Measurements from ENCODE around the gene SPRY4. TPM values are rescaled to one million over a fixed set of nuclear protein-coding genes. Genes with fewer than 3 reads are reported as not detected.
A peak's percentile ranks its signal among the peaks of the same experiment; 100 is the strongest.

SPRY4 gene
- total and polyA plus RNA-seq, 3 experiments from 2014 or later: 1.1 to 1.4 TPM; not detected in 1

DNA sequence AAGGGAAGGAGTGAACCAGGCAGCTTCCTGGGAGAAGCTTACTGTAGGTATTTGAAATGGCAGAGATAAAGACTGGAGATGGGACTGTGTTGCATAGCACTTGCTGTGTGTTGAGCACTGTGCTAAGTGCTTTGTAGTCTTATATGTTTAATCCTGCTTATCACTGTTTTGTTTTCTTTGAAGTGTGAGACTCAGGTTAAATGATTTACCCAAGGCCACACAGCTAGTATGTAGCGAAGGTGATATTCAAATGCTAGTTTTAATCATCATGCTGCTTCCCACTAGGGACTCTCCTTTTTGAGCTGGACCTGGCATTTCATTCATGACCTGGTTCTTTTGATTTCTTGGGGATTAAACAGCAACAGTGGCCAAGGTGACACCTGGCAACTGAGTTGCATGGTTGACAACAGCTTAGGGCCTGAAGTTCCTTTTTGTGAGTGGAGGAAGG lies 35.3 kb upstream of the SPRY4 start:
- no peaks in the 10 kb centered on the region for H3K36me3 ChIP-seq (ENCODE audit: insufficient read depth, low read length)
- peaks cover 39% of the 10 kb centered on the region for H3K4me1 ChIP-seq (ENCODE audit: insufficient read depth, low read length)
- Mint-ChIP-seq H3K36me3 (no peaks in the 10 kb centered on the region), H3K9me3 (no peaks in the 10 kb centered on the region), H3K27ac (peak overlapping the region in 1 of 8 donors; percentile 81), H3K4me1 (peaks cover 33 to 48% (median 42%) of the 10 kb centered on the region in 3 donors), H3K4me3 (no peak overlapping the region), H3K27me3 (peaks cover 0 to 3% of the 10 kb centered on the region in 2 donors)
- H3K27ac ChIP-seq (ENCODE audit: low read depth, low read length): no peak overlapping the region
- H3K9me3 ChIP-seq (ENCODE audit: low read length): no peaks in the 10 kb centered on the region
- CTCF ChIA-PET: interaction anchor here (0.8 kb wide), 1 partner anchor 11 kb away, joined by 3 read pairs; no protein-coding TSS in a partner anchor
- H3K27me3 ChIP-seq (ENCODE audit: insufficient read depth, low read length, poor library complexity, severe bottlenecking): no peaks in the 10 kb centered on the region
- no peak overlapping the region for H3K4me3 ChIP-seq (ENCODE audit: low read length)
- no peak for DNase-seq
- POLR2A ChIA-PET: no interaction called here

DNA sequence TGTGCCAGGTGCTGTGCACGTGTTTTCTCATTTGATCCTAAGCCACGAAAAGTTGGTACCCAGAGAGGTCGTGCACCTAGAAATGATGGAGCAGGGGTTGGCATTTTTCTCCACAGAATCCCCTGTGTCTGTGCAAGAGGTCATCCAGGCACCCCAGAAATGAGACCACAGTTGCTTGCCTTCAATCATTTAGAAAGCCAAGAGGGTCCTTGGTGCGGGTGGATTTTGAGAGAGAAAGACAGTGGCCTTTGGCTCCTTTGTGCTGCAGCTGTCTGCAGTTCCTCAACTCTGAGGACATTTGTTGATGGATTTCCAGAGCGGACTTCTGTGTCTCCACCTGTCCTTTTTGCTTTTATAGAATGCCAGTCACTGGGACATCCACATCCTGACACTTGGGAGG lies 33.8 kb upstream of the SPRY4 start:
- POLR2A ChIA-PET: no interaction called here
- Mint-ChIP-seq H3K4me3 (peak overlapping the region in 1 of 7 donors; percentile 80), H3K27ac (peak overlapping the region in 2 of 8 donors; percentile 49 to 87), H3K9me3 (no peaks in the 10 kb centered on the region), H3K4me1 (peaks cover 39 to 55% (median 50%) of the 10 kb centered on the region in 3 donors), H3K27me3 (peaks cover 0 to 3% of the 10 kb centered on the region in 2 donors), H3K36me3 (no peaks in the 10 kb centered on the region)
- no peaks in the 10 kb centered on the region for H3K36me3 ChIP-seq (ENCODE audit: insufficient read depth, low read length)
- CTCF ChIA-PET: no interaction called here
- no peaks in the 10 kb centered on the region for H3K9me3 ChIP-seq (ENCODE audit: low read length)
- no peaks in the 10 kb centered on the region for H3K27me3 ChIP-seq (ENCODE audit: insufficient read depth, low read length, poor library complexity, severe bottlenecking)
- no peak overlapping the region for H3K4me3 ChIP-seq (ENCODE audit: low read length)
- no peak for DNase-seq
- H3K27ac ChIP-seq (ENCODE audit: low read depth, low read length): no peak overlapping the region
- H3K4me1 ChIP-seq (ENCODE audit: insufficient read depth, low read length): peaks cover 39% of the 10 kb centered on the region

DNA sequence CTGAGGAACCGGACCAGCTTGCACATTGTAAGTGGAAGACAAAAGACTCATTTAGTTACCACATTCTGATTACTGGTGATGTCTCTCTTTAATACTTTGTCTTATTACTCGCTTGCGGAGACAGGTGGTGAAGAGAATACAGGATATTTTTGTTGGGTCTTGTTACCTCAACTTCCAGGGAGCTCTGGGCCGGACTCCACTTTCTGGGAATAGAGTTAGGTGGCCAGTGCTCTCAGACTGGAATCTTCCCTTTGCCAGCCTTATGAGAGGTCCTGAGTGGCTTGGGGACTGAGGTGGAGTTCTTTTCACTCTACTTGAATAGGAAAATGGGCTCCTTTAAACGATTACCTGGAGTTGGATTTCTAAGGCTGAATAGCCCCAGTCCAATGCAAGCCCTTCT lies 33.3 kb upstream of the SPRY4 start:
- Histone ChIP-seq H3K4me1 (ENCODE audit: insufficient read depth, low read length) (peaks cover 39% of the 10 kb centered on the region), H3K4me3 (ENCODE audit: low read length) (peak overlapping the region; percentile 81), H3K9me3 (ENCODE audit: low read length) (no peaks in the 10 kb centered on the region), H3K27ac (ENCODE audit: low read depth, low read length) (no peak overlapping the region), H3K36me3 (ENCODE audit: insufficient read depth, low read length) (no peaks in the 10 kb centered on the region), H3K27me3 (ENCODE audit: insufficient read depth, low read length, poor library complexity, severe bottlenecking) (no peaks in the 10 kb centered on the region)
- Mint-ChIP-seq H3K27ac (peak overlapping the region in 7 of 8 donors; percentile 1 to 91 (median 74)), H3K36me3 (no peaks in the 10 kb centered on the region), H3K27me3 (peaks cover 0 to 3% of the 10 kb centered on the region in 2 donors), H3K4me1 (peaks cover 42 to 57% (median 50%) of the 10 kb centered on the region in 3 donors), H3K4me3 (peak overlapping the region; percentile 79 to 97 (median 85)), H3K9me3 (no peaks in the 10 kb centered on the region)
- POLR2A ChIA-PET: interaction anchor here (0.9 kb wide), 1 partner anchor 33 kb away, joined by 3 read pairs; the partner anchor contains the start of gene SPRY4
- CTCF ChIA-PET: interaction anchor here (0.7 kb wide), 1 partner anchor 10 kb away, joined by 3 read pairs; no protein-coding TSS in a partner anchor
- DNase-seq: no peak

DNA sequence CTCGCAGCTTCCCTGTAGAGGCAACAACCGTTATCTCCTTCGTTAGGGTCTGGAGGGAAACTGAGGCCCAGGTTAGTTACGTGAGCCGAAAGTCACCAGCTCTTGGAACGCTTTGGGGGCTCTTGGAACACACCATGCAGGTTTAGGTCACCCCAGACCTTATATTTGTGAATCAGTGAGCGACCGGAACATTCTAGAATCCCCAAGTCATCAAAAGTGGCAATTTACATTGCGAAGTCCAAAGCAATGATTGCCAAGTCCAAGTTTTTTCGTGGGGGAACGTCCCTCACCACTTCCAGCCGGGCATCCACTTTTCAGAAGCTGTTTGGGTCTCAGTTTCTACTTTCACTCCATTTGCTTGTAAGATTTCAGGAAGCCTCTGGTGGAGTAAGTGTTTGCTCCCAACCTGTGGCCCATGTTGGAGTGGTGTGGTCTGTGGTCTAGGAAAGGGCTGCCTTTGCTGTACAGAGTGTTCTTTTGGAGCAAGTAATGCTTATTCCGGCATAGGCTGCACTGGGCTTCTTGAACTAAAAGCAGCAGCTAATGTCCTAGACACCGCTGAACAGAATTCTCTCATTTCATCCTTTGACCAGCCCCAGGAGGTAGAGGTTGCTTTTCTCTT lies 32.8 kb upstream of the SPRY4 start:
- POLR2A ChIA-PET: interaction anchor here (0.9 to 1.2 kb wide), 2 partner anchors 33 to 75 kb away, joined by 3 to 4 read pairs; partner anchors contain the start of gene SPRY4
- Mint-ChIP-seq H3K27me3 (peaks cover 0 to 3% of the 10 kb centered on the region in 2 donors), H3K4me1 (peaks cover 39 to 59% (median 50%) of the 10 kb centered on the region in 3 donors), H3K36me3 (no peaks in the 10 kb centered on the region), H3K4me3 (peak overlapping the region; percentile 79 to 97 (median 85)), H3K9me3 (no peaks in the 10 kb centered on the region), H3K27ac (peak overlapping the region; percentile 49 to 91 (median 76))
- peak overlapping the region; percentile 81 for H3K4me3 ChIP-seq (ENCODE audit: low read length)
- no peaks in the 10 kb centered on the region for H3K27me3 ChIP-seq (ENCODE audit: insufficient read depth, low read length, poor library complexity, severe bottlenecking)
- H3K36me3 ChIP-seq (ENCODE audit: insufficient read depth, low read length): no peaks in the 10 kb centered on the region
- DNase-seq: peak in 1 of 5 donors; percentile 18
- CTCF ChIA-PET: interaction anchor here (0.7 to 1.2 kb wide), 3 partner anchors 10 to 388 kb away, joined by 3 to 4 read pairs (median 3); partner anchors contain the start of gene RNF14
- H3K27ac ChIP-seq (ENCODE audit: low read depth, low read length): peak overlapping the region; percentile 58
- peaks cover 39% of the 10 kb centered on the region for H3K4me1 ChIP-seq (ENCODE audit: insufficient read depth, low read length)
- no peaks in the 10 kb centered on the region for H3K9me3 ChIP-seq (ENCODE audit: low read length)

DNA sequence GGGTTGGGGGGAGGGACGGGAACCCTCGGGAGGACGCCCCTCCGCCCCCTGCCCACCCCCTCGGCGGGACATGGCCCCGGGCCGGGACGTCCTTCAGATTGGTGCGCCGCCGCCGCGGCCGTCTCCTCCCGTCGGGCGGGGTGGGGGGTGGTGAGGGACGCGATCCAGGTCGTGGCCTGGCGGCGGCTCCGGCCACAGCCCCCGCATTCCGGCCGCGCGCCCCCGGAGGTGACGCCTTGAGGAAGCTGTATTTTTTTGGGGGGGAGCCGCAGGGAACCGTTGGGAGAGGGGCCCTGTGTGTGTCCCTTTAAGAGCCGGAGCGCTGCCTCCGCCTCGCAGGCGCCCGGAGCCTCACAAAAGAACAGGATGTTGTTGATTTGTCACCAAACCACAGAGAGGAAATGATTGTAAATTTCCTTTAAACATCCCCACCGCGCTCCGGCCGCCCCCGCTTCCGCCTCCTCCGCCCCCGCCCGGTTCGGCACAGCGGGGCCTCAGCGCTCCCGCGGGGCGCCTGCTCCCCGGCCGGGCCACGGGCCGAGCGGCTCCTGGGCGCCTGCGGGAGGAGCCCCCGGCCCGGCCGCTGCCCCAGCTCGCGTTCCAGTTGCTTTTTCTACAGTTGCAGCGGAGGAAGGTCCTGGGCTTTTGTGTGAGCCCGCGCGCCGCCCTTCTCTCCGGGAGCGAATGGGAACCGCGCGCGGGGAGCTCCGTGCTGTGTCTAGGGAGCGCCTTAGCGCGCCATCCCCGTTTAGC lies 32.1 kb upstream of the SPRY4 start:
- CTCF ChIA-PET: interaction anchor here (1.0 to 1.2 kb wide), 3 partner anchors 76 to 388 kb away, joined by 3 to 4 read pairs (median 3); partner anchors contain the start of gene RNF14
- no peaks in the 10 kb centered on the region for H3K9me3 Mint-ChIP-seq
- H3K36me3 ChIP-seq (ENCODE audit: insufficient read depth, low read length): no peaks in the 10 kb centered on the region
- peak overlapping the region; percentile 79 to 98 (median 90) for H3K27ac Mint-ChIP-seq
- no peaks in the 10 kb centered on the region for H3K36me3 Mint-ChIP-seq
- H3K4me3 ChIP-seq (ENCODE audit: low read length): peak overlapping the region; percentile 81
- H3K27me3 ChIP-seq (ENCODE audit: insufficient read depth, low read length, poor library complexity, severe bottlenecking): no peaks in the 10 kb centered on the region
- peaks cover 39% of the 10 kb centered on the region for H3K4me1 ChIP-seq (ENCODE audit: insufficient read depth, low read length)
- peaks cover 0 to 3% of the 10 kb centered on the region in 2 donors for H3K27me3 Mint-ChIP-seq
- DNase-seq: peak; percentile 80 to 91 (median 89)
- POLR2A ChIA-PET: interaction anchor here (0.5 to 1.2 kb wide), 5 partner anchors 17 to 169 kb away, joined by 3 to 10 read pairs (median 4); partner anchors contain the start of gene SPRY4
- H3K27ac ChIP-seq (ENCODE audit: low read depth, low read length): peak overlapping the region; percentile 60
- no peaks in the 10 kb centered on the region for H3K9me3 ChIP-seq (ENCODE audit: low read length)
- peak overlapping the region; percentile 85 to 97 (median 88) for H3K4me3 Mint-ChIP-seq
- peaks cover 39 to 59% (median 50%) of the 10 kb centered on the region in 3 donors for H3K4me1 Mint-ChIP-seq

DNA sequence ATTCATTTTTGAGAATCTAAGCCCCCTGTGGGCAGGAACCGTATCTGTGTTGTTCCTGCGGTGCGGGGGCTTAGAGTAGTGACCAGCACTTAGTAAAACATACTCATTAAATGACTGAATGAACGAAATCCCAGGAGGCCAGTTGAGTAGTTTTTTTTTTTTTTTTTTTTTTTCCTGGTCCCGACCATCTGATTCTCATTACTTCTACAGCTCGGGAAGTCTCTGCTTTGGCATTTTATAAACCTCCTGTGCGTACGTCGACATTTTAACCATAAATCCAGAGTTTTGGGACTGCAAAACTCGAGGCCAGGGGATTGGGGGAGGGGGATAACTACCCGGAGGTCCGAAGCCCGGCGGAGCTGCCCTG lies 31.5 kb upstream of the SPRY4 start:
- Histone ChIP-seq H3K9me3 (ENCODE audit: low read length) (no peaks in the 10 kb centered on the region), H3K27me3 (ENCODE audit: insufficient read depth, low read length, poor library complexity, severe bottlenecking) (no peaks in the 10 kb centered on the region), H3K4me1 (ENCODE audit: insufficient read depth, low read length) (peaks cover 39% of the 10 kb centered on the region), H3K27ac (ENCODE audit: low read depth, low read length) (peak overlapping the region; percentile 60), H3K4me3 (ENCODE audit: low read length) (peak overlapping the region; percentile 38), H3K36me3 (ENCODE audit: insufficient read depth, low read length) (no peaks in the 10 kb centered on the region)
- Mint-ChIP-seq H3K4me1 (peaks cover 39 to 59% (median 50%) of the 10 kb centered on the region in 3 donors), H3K27me3 (peaks cover 0 to 3% of the 10 kb centered on the region in 2 donors), H3K36me3 (no peaks in the 10 kb centered on the region), H3K27ac (peak overlapping the region; percentile 50 to 93 (median 89)), H3K4me3 (peak overlapping the region; percentile 80 to 93 (median 89)), H3K9me3 (no peaks in the 10 kb centered on the region)
- DNase-seq: no peak
- ChIA-PET POLR2A (interaction anchor here (0.5 to 1.0 kb wide), 3 partner anchors 17 to 169 kb away, joined by 3 to 10 read pairs (median 8); no protein-coding TSS in a partner anchor), CTCF (interaction anchor here (1.0 to 1.2 kb wide), 2 partner anchors 127 to 387 kb away, joined by 3 to 4 read pairs; partner anchors contain the start of gene RNF14)

DNA sequence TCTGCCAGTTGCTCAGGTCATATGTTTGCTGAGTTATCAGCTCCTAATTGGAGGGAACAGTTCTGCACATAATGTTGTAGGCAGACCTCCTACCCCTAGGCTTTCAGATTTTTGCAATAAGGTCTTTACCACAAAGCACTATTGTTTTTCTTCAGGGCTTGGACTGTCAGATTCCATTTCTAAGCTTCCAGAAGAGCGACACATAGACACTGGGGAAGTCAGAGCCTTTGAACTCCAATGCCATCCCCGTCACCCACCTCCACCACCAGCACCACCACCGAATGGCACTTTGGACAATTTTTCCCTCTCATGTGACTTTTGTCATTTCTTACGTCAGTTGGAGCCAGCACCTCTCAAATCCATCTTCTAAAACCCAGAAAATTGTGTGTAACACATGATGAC lies 28.3 kb upstream of the SPRY4 start:
- peaks cover 19% of the 10 kb centered on the region for H3K4me1 ChIP-seq (ENCODE audit: insufficient read depth, low read length)
- H3K4me3 ChIP-seq (ENCODE audit: low read length): no peak overlapping the region
- H3K4me3 Mint-ChIP-seq: peak overlapping the region in 1 of 7 donors; percentile 69
- H3K4me1 Mint-ChIP-seq: peaks cover 26 to 31% (median 26%) of the 10 kb centered on the region in 3 donors
- no peaks in the 10 kb centered on the region for H3K36me3 Mint-ChIP-seq
- no peak overlapping the region for H3K27ac ChIP-seq (ENCODE audit: low read depth, low read length)
- H3K9me3 Mint-ChIP-seq: no peaks in the 10 kb centered on the region
- no peaks in the 10 kb centered on the region for H3K27me3 ChIP-seq (ENCODE audit: insufficient read depth, low read length, poor library complexity, severe bottlenecking)
- H3K36me3 ChIP-seq (ENCODE audit: insufficient read depth, low read length): no peaks in the 10 kb centered on the region
- CTCF ChIA-PET: interaction anchor here (1.1 kb wide), 1 partner anchor 25 kb away, joined by 3 read pairs; no protein-coding TSS in a partner anchor
- no peak overlapping the region for H3K27ac Mint-ChIP-seq
- POLR2A ChIA-PET: no interaction called here
- DNase-seq: no peak
- H3K27me3 Mint-ChIP-seq: peaks cover 0 to 2% of the 10 kb centered on the region in 2 donors
- H3K9me3 ChIP-seq (ENCODE audit: low read length): no peaks in the 10 kb centered on the region
